CD14-positive monocyte (primary cell): Measurements from ENCODE around the gene SUMO3. TPM values are rescaled to one million over a fixed set of nuclear protein-coding genes. Genes with fewer than 3 reads are reported as not detected.
A peak's percentile ranks its signal among the peaks of the same experiment; 100 is the strongest.

Source experiments
- DNase-seq, 3 donors: peaks; one replicate each; pipeline ENCODE4 v3.0.0-alpha.2; 2011 to 2022
- H2AFZ ChIP-seq: 2 replicates; pipeline ENCODE4 v1.6.0; 2012; ENCODE audit warnings: mild to moderate bottlenecking, low read depth, low read length, inconsistent platforms; ENCODE audit not compliant: insufficient read depth, poor library complexity, severe bottlenecking
- H3K27ac ChIP-seq, 2 donors: 1 replicate in 1 of 2; 2 replicates in 1 of 2; pipeline ENCODE4 v1.5.1; 2012 to 2013; ENCODE audit warnings: low read length in 2 of 2, control low read depth in 1 of 2, inconsistent platforms in 1 of 2, low read depth in 1 of 2, mild to moderate bottlenecking in 1 of 2
- H3K27me3 ChIP-seq, 2 donors: one replicate each; pipeline versions ENCODE4 v1.6.0 to v1.6.1; 2011 to 2013; ENCODE audit warnings: low read length in 2 of 2; ENCODE audit not compliant: control insufficient read depth in 2 of 2, insufficient read depth in 2 of 2
- H3K36me3 ChIP-seq, 2 donors: replicated peaks in 1 of 2; 1 replicate in 1 of 2; 2 replicates in 1 of 2; pipeline versions ENCODE4 v1.5.1 to v1.6.1; 2012 to 2013; ENCODE audit warnings: low read length in 2 of 2, control low read depth in 1 of 2, inconsistent platforms in 1 of 2, mild to moderate bottlenecking in 1 of 2; ENCODE audit not compliant: insufficient read depth in 2 of 2, control insufficient read depth in 1 of 2
- H3K4me1 ChIP-seq, 2 donors: 1 replicate in 1 of 2; 2 replicates in 1 of 2; pipeline versions ENCODE4 v1.5.1 to v1.6.1; 2012 to 2013; ENCODE audit warnings: low read length in 2 of 2, control low read depth in 1 of 2, inconsistent platforms in 1 of 2, mild to moderate bottlenecking in 1 of 2, moderate library complexity in 1 of 2; ENCODE audit not compliant: insufficient read depth in 2 of 2, control insufficient read depth in 1 of 2
- H3K4me2 ChIP-seq: replicated peaks from 2 replicates; pipeline ENCODE3; 2012; ENCODE audit warnings: low read length, moderate library complexity, mild to moderate bottlenecking; ENCODE audit not compliant: poor library complexity, severe bottlenecking; ENCODE audit errors: extremely low read depth
- H3K4me3 ChIP-seq, 3 experiments: fragments of 200-600 bp in 1 of 3; sonication (generic) in 1 of 3; replicated peaks in 1 of 3; 1 replicate in 2 of 3; 2 replicates in 1 of 3; pipeline ENCODE4 v1.5.1; 2011 to 2013; ENCODE audit warnings: low read length in 3 of 3, mild to moderate bottlenecking in 3 of 3, control low read depth in 2 of 3, low read depth in 2 of 3, inconsistent platforms in 1 of 3, moderate library complexity in 1 of 3
- H3K79me2 ChIP-seq: 2 replicates; pipeline ENCODE4 v1.6.0; 2012; ENCODE audit warnings: mild to moderate bottlenecking, control low read depth, inconsistent platforms, low read length, moderate library complexity; ENCODE audit not compliant: insufficient read depth
- H3K9ac ChIP-seq: 2 replicates; pipeline ENCODE4 v1.6.0; 2017; ENCODE audit warnings: low read length, mild to moderate bottlenecking; ENCODE audit not compliant: insufficient read depth, poor library complexity, severe bottlenecking
- H3K9me3 ChIP-seq, 2 donors: replicated peaks in 1 of 2; 1 replicate in 1 of 2; 2 replicates in 1 of 2; pipeline versions ENCODE4 v1.5.1 to v1.6.1; 2012 to 2013; ENCODE audit warnings: low read length in 2 of 2, control low read depth in 1 of 2; ENCODE audit not compliant: control insufficient read depth in 1 of 2, insufficient read depth in 1 of 2
- H4K20me1 ChIP-seq: 2 replicates; pipeline ENCODE4 v1.6.0; 2012; ENCODE audit warnings: mild to moderate bottlenecking, low read length, control low read depth, moderate library complexity; ENCODE audit not compliant: insufficient read depth
- H3K27ac Mint-ChIP-seq, 7 donors: one replicate each; pipeline ENCODE4 v1.8.0; 2020; ENCODE audit warnings: mild to moderate bottlenecking in 7 of 7, mixed read lengths in 7 of 7, moderate library complexity in 6 of 7, inconsistent platforms in 2 of 7
- H3K27me3 Mint-ChIP-seq, 3 donors: one replicate each; pipeline ENCODE4 v1.8.0; 2021 to 2022; ENCODE audit warnings: low read depth in 3 of 3, mild to moderate bottlenecking in 3 of 3, mixed read lengths in 3 of 3, moderate library complexity in 3 of 3, inconsistent platforms in 1 of 3
- H3K36me3 Mint-ChIP-seq, 2 donors: one replicate each; pipeline ENCODE4 v1.8.0; 2020; ENCODE audit warnings: mixed read lengths in 2 of 2, inconsistent platforms in 1 of 2, mild to moderate bottlenecking in 1 of 2
- H3K4me1 Mint-ChIP-seq: one replicate; pipeline ENCODE4 v1.8.0; 2020; ENCODE audit warnings: mild to moderate bottlenecking, mixed read lengths
- H3K4me3 Mint-ChIP-seq, 2 donors: one replicate each; pipeline ENCODE4 v1.8.0; 2020; ENCODE audit warnings: mild to moderate bottlenecking in 2 of 2, mixed read lengths in 2 of 2, moderate library complexity in 1 of 2
- H3K9me3 Mint-ChIP-seq, 7 donors: one replicate each; pipeline ENCODE4 v1.8.0; 2020 to 2022; ENCODE audit warnings: mixed read lengths in 7 of 7, mild to moderate bottlenecking in 6 of 7, moderate library complexity in 6 of 7, inconsistent platforms in 2 of 7
- WGBS: methylation state at CpG from one replicate; pipeline ENCODE4 v1.1.5; 2013; ENCODE audit warnings: missing lambda C conversion rate; ENCODE audit not compliant: insufficient coverage; 5-methylcytosine and 5-hydroxymethylcytosine counted together
- intact Hi-C, 2 donors: fragments of 100-400 bp; cut with micrococcal nuclease; formaldehyde crosslinking; loops; one replicate each; pipeline versions ENCODE4 v1.15.0 to v1.15.1; 2023
- polyA plus RNA-seq, 3 donors: library from polyadenylated mRNA; depleted of rRNA in 1 of 3; unstranded in 2 of 3; stranded (reverse) in 1 of 3; fragments of 300-500 nt in 2 of 3; fragments of >200 nt in 1 of 3; fragmentation: Illumina TruSeq in 2 of 3; gene quantifications; 1 replicate in 2 of 3; 2 replicates in 1 of 3; pipeline ENCODE4 v1.2.3, GENCODE V29; 2012 to 2021
- TF ChIP-seq, protein P1 (sequence below): fragments of 200-600 bp; IDR thresholded peaks from one replicate; pipeline ENCODE4 v1.8.0; 2022; ENCODE audit warnings: antibody characterized with exemption, mild to moderate bottlenecking

Gene SUMO3
- polyA plus RNA-seq, 3 donors = 70.9 to 112 (median 109) TPM

DNA sequence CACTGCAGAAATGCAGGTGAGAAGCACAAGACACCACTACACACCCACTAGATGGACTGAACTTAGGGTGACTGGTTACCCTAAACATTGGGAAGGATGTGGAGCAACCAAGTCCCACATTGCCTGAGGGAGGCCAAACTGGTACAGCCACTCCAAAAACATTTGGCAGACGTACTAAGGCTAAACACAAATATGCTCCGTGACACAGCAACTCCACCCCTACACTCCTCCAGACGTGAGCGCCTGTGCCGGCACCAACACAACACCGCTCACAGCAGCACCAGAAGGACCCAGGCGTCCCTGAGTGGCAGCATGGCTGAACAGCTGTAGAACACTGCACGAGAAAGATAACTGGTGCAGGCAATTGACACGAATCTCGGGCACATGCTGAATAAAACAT lies 40.9 kb upstream of the SUMO3 start:
- Histone ChIP-seq H4K20me1 (peaks cover 100% of the 10 kb centered on the region), H3K9me3 (no peaks in the 10 kb centered on the region), H3K9ac (no peak overlapping the region), H3K27ac (no peak overlapping the region), H3K27me3 (no peaks in the 10 kb centered on the region), H2AFZ (no peak overlapping the region), H3K79me2 (peaks cover 100% of the 10 kb centered on the region), H3K36me3 (peaks cover 78 to 99% of the 10 kb centered on the region in 2 donors), H3K4me3 (no peak overlapping the region), H3K4me2 (no peak overlapping the region), H3K4me1 (peaks cover 10 to 14% of the 10 kb centered on the region in 2 donors)
- intact Hi-C loops = loop anchor here in 1 of 2 donors (5.0 kb wide), 1 partner anchor 36 kb away; no protein-coding TSS in a partner anchor
- Mint-ChIP-seq H3K36me3 (peaks cover 85 to 98% of the 10 kb centered on the region in 2 donors), H3K4me3 (no peak overlapping the region), H3K4me1 (peaks cover 40% of the 10 kb centered on the region), H3K27me3 (no peaks in the 10 kb centered on the region), H3K27ac (peak overlapping the region in 4 of 7 donors; percentile 6 to 53 (median 34)), H3K9me3 (peaks cover 0 to 1% (median 0%) of the 10 kb centered on the region in 7 donors)
- TF ChIP-seq, protein P1, sequence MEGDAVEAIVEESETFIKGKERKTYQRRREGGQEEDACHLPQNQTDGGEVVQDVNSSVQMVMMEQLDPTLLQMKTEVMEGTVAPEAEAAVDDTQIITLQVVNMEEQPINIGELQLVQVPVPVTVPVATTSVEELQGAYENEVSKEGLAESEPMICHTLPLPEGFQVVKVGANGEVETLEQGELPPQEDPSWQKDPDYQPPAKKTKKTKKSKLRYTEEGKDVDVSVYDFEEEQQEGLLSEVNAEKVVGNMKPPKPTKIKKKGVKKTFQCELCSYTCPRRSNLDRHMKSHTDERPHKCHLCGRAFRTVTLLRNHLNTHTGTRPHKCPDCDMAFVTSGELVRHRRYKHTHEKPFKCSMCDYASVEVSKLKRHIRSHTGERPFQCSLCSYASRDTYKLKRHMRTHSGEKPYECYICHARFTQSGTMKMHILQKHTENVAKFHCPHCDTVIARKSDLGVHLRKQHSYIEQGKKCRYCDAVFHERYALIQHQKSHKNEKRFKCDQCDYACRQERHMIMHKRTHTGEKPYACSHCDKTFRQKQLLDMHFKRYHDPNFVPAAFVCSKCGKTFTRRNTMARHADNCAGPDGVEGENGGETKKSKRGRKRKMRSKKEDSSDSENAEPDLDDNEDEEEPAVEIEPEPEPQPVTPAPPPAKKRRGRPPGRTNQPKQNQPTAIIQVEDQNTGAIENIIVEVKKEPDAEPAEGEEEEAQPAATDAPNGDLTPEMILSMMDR = no peak
- DNase-seq = no peak
- WGBS = 95% methylated on average over 7 of the region's 10 CpGs

DNA sequence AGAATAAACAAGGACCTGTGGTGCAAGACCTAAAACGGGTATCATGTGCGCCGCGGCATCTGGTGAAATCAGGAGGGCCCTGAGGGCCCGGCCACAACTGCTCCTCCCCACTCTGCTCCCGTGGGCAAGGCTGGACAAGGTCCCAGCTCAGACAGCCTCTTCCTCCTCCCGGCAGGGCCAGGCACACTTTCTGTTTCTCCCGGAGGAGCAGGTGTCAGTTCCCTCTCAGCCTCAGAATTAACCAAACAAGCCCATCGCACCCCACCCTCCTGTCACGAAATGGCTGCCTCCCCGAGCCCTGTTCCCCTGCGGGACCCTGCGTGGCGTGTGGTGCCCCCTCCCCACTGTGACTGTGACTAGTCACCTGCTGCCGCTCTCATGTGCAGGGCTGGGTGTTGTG lies 40.4 kb upstream of the SUMO3 start:
- no peaks in the 10 kb centered on the region for H3K27me3 Mint-ChIP-seq
- Histone ChIP-seq H3K27me3 (no peaks in the 10 kb centered on the region), H3K4me2 (no peak overlapping the region), H3K4me1 (peaks cover 10 to 14% of the 10 kb centered on the region in 2 donors), H3K79me2 (peaks cover 100% of the 10 kb centered on the region), H4K20me1 (peaks cover 100% of the 10 kb centered on the region), H3K4me3 (no peak overlapping the region), H3K27ac (no peak overlapping the region), H3K9me3 (no peaks in the 10 kb centered on the region), H2AFZ (no peak overlapping the region), H3K36me3 (peaks cover 78 to 99% of the 10 kb centered on the region in 2 donors), H3K9ac (no peak overlapping the region)
- TF ChIP-seq, protein P1 = no peak
- H3K36me3 Mint-ChIP-seq = peaks cover 84 to 98% of the 10 kb centered on the region in 2 donors
- no peak overlapping the region for H3K4me3 Mint-ChIP-seq
- peaks cover 42% of the 10 kb centered on the region for H3K4me1 Mint-ChIP-seq
- intact Hi-C loops = loop anchor here in 1 of 2 donors (5.0 kb wide), 1 partner anchor 36 kb away; no protein-coding TSS in a partner anchor
- H3K9me3 Mint-ChIP-seq = peaks cover 0 to 1% (median 0%) of the 10 kb centered on the region in 7 donors
- H3K27ac Mint-ChIP-seq = peak overlapping the region in 5 of 7 donors; percentile 6 to 53 (median 42)
- DNase-seq = no peak
- WGBS = 67% methylated on average over 8 of the region's 15 CpGs
